Measurements from ENCODE around the gene CCDC92.

The CCDC92 gene

GRCh38 chr12:123973552-123974341, 1.1 kb upstream of the CCDC92 start:
- DNase-seq = no peak

DNA sequence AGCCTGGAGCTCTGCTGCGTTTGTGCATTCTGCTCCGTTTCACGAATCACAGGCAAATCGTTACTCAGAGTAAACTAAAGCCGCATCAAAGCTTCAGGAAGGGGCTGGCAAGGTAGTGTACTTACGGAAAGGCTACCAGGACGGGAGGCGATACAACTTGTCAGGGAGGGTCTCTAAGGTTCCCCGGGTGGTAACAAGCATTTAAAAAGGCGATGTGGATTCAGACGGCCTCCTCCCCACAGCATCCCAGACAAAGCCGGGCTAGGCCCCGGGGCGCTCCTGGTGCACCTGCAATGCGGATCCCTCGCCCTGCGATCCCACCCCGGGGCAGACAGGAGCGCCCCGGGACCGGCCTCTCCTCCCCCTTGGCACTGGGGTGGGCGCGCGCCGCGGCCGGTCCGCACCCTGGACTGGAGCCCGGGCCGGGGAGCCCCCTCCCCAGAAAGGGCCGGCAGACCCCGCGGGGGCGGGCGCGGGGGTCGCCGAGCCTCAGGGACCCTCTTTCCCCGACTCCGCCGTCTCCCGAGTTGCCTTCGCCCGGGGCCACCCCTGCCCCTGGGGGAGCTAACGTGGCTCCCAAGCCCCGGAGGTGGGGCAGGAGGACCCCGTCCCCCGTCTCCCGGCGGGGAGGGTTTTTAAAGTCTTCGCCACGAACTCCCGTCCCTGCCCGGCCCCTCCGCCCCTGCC, 718 bp downstream of the CCDC92 start:
- DNase-seq = peak; percentile 48

GRCh38 chr12:123971449-123971769, 1.2 kb downstream of the CCDC92 start:
- no peak for DNase-seq

DNA sequence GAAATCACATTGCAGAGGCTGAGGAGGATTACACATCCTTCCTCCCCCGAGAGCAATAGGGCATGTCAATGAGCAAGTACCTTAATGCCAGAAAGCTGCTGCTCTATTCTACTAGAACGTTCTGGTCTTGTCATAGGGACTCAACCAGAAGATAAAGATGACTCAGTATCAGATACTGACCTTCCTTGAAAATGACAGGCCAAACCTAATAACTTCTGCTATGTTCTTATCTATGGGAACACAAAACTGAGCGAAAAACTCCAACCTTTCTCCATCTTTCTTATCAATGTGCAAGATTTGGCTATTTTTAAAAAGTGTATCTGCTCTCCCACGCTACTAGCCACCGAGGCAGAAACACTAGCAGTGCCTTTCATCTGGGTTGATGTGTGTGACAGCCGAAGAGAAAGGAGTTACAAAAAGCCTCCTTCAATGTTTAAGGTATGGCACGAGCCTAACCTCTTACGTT, 5.5 kb downstream of the CCDC92 start:
- no peak for DNase-seq

DNA sequence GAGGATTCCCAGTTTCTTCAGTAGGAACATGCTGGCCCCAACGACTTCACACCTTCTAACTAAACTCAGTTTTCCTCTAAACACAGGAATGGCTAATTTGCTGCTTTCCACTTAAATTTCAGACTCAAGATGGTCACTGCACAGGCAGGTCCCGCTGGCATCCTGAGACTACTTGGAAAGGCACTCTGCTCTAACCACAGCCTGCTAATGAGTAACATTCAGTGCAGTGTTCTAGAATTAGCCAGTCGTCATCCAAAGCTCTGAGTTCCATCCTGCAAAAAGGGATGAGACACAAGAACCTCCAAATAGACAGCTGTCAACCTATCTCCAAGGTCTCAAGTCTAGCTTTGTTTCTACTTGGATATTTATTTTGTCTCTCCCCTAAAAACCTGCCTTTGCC, 6.0 kb downstream of the CCDC92 start:
- no peak for DNase-seq

- DNase-seq = no peak
Measured at GRCh38 chr12:123965382-123965781, 7.2 kb downstream of the CCDC92 start.

- DNase-seq = no peak
Measured at GRCh38 chr12:123963821-123964220, 8.8 kb downstream of the CCDC92 start.

- DNase-seq = no peak
Measured at GRCh38 chr12:123962513-123962912, 10.1 kb downstream of the CCDC92 start.

GRCh38 chr12:123961585-123962345, 10.9 kb downstream of the CCDC92 start:
- no peak for DNase-seq

DNA sequence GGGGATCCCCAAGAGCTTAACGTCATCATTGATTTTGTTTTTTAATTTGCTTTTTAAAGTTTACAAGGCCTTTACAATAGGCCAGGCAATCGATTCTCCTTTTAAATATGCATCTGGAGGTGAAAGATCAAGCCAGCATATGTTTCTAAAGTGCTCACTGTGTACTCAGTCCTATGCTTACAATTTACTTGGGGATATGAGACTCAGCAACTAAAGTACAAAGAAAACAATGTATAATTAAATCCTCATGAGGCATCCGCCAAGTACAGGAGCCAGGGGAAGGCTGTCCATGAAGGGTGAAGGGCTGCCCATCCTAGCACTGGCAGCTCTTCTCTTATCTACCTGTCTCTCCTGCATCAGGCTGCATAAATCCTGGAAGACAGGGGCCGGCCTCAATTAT, 11.8 kb downstream of the CCDC92 start:
- DNase-seq = no peak

GRCh38 chr12:123960029-123960735, 12.4 kb downstream of the CCDC92 start:
- peak; percentile 53 for DNase-seq

GRCh38 chr12:123958876-123959275, 13.8 kb downstream of the CCDC92 start:
- DNase-seq = no peak

DNA sequence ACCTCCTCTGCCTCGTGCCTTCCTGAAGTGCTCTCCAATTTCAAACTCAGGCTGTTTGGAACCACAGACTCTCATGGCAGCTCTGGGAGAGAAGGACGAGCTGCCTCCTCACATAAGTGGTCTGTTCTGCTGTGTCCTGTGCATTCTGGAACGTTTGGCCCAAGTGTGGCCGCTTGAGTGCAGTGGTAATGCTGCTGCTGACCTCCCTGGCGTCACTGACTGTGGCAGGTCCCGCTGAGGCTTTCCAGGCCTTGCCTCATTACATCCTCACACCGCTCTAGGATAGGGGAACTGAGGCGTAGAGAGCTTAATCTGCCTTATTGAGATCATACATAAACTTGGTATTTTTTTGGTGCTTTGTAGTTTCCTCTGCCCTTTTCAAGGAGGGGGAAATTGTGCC, 14.2 kb downstream of the CCDC92 start:
- no peak for DNase-seq

DNA sequence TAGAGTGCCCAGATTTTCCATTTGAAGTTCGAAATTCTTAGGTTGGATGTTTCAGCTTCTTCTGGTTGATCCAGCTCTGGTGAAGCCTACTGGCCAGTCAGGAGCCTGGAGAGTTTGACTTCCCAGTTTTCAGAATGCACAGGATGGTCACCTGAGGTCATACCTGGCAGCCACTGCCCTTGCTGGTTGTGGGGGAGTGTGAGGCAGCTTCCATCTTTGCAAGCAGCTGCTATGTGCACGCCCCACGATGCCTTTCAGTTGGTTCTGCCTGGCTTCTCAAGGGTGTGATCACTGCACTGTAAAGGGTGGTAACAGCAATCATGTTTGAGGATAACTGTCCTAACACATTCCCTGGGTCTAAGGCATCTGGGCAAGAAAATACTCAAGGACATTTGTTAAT, 15.4 kb downstream of the CCDC92 start:
- DNase-seq = no peak

- DNase-seq = no peak
Measured at GRCh38 chr12:123956249-123956648, 16.4 kb downstream of the CCDC92 start.

- no peak for DNase-seq
Measured at GRCh38 chr12:123954647-123955350, 17.8 kb downstream of the CCDC92 start.

DNA sequence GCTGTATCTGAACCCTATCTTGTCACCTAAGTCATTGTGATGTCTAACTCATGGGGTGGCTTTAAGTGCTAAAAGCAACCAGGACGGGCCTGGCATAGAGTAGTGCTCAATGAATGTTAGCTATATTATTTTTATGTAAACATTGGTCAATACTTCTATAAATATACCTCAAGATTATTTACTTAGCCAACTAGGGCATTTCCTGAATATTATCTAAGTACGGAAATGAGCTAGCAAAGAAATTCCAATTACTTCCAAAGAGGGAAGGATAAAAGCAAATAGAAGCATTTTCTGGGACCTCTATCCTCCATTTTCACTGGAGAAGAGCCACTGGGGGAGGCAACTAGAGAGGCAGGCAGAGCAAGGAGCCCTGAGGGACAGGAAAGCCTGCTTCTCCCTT, 20.6 kb downstream of the CCDC92 start:
- no peak for DNase-seq

DNA sequence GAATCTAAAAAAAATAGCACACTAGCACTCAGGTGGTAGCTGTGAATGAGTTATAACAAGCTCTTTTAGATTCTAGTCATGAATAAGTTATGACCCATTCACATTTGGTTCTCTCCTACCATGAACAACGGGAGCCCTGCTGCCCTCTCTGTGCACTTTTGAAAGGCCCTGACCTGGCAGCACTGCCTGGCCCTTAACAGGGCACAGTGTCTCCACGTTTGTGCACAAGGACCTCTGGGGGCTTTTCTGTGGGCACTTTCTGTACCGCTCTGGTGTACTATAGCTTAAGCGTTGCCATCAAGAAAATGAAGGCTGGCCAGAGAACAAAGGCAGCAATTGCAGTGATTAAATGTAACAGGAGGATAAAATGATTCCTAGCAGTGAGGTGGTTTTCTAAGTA, 21.2 kb downstream of the CCDC92 start:
- DNase-seq = no peak

- DNase-seq = no peak
Measured at GRCh38 chr12:123950476-123951349, 21.9 kb downstream of the CCDC92 start.

- no peak for DNase-seq
Measured at GRCh38 chr12:123949770-123950165, 22.9 kb downstream of the CCDC92 start.
